ENCODE measurements around the gene TSPAN17. TPM values are rescaled to one million over a fixed set of nuclear protein-coding genes. Genes with fewer than 3 reads are reported as not detected.
A peak's percentile ranks its signal among the peaks of the same experiment; 100 is the strongest.

The TSPAN17 gene
- total and polyA plus RNA-seq, 2 donors from 2014 or later, result 32.1 to 34.3 TPM

- Histone ChIP-seq H3K27ac (ENCODE audit: low read depth in 2 of 2, low read length in 2 of 2) (no peak overlapping the region), H3K27me3 (ENCODE audit: control insufficient read depth, insufficient read depth, low read length) (no peaks in the 10 kb centered on the region), H3K36me3 (ENCODE audit: control insufficient read depth in 2 of 3, insufficient read depth in 3 of 3, low read length in 3 of 3) (no peaks in the 10 kb centered on the region), H3K4me3 (ENCODE audit: low read length in 3 of 3) (peak overlapping the region; percentile 63 to 84 (median 64)), H3K4me1 (ENCODE audit: control insufficient read depth in 2 of 3, insufficient read depth in 2 of 3, low read depth in 1 of 3, low read length in 3 of 3) (peaks cover 0 to 11% (median 7%) of the 10 kb centered on the region in 3 donors), H3K9ac (ENCODE audit: low read length in 3 of 3) (peak overlapping the region; percentile 8 to 65 (median 42)), H3K9me3 (ENCODE audit: control insufficient read depth in 2 of 3, insufficient read depth in 1 of 3, low read length in 3 of 3) (no peaks in the 10 kb centered on the region)
- intact Hi-C loops (cut with DNase I), result no loop called here
- peak; percentile 55 to 90 (median 72) for DNase-seq
- TF ChIP-seq CTCF (IDR thresholded peaks at IDR 0.05; ENCODE audit: borderline replicate concordance, extremely low read depth, insufficient read depth), result no peak
- no peak for FAIRE-seq
Observed at GRCh38 chr5:176647843-176648473, 674 bp downstream of the TSPAN17 start.

GRCh38 chr5:176648474-176649194, 1.4 kb downstream of the TSPAN17 start:
- peaks cover 0 to 3% (median 2%) of the 10 kb centered on the region in 3 donors for H3K36me3 ChIP-seq (ENCODE audit: control insufficient read depth in 2 of 3, insufficient read depth in 3 of 3, low read length in 3 of 3)
- H3K4me3 ChIP-seq (ENCODE audit: low read length in 3 of 3), result peak overlapping the region in 2 of 3 donors; percentile 64 to 84
- H3K27me3 ChIP-seq (ENCODE audit: control insufficient read depth, insufficient read depth, low read length), result no peaks in the 10 kb centered on the region
- H3K9ac ChIP-seq (ENCODE audit: low read length in 3 of 3), result peak overlapping the region in 1 of 3 donors; percentile 65
- TF ChIP-seq CTCF (IDR thresholded peaks at IDR 0.05; ENCODE audit: borderline replicate concordance, extremely low read depth, insufficient read depth), result no peak
- peak in 1 of 5 donors; percentile 52 for DNase-seq
- intact Hi-C loops (cut with DNase I), result no loop called here
- peaks cover 0 to 11% (median 7%) of the 10 kb centered on the region in 3 donors for H3K4me1 ChIP-seq (ENCODE audit: control insufficient read depth in 2 of 3, insufficient read depth in 2 of 3, low read depth in 1 of 3, low read length in 3 of 3)
- H3K27ac ChIP-seq (ENCODE audit: low read depth in 2 of 2, low read length in 2 of 2), result no peak overlapping the region
- no peak for FAIRE-seq
- no peaks in the 10 kb centered on the region for H3K9me3 ChIP-seq (ENCODE audit: control insufficient read depth in 2 of 3, insufficient read depth in 1 of 3, low read length in 3 of 3)

- peaks cover 0 to 11% (median 7%) of the 10 kb centered on the region in 3 donors for H3K4me1 ChIP-seq (ENCODE audit: control insufficient read depth in 2 of 3, insufficient read depth in 2 of 3, low read depth in 1 of 3, low read length in 3 of 3)
- no peaks in the 10 kb centered on the region for H3K9me3 ChIP-seq (ENCODE audit: control insufficient read depth in 2 of 3, insufficient read depth in 1 of 3, low read length in 3 of 3)
- no peak for FAIRE-seq
- no peak overlapping the region for H3K9ac ChIP-seq (ENCODE audit: low read length in 3 of 3)
- no peak for DNase-seq
- H3K4me3 ChIP-seq (ENCODE audit: low read length in 3 of 3), result no peak overlapping the region
- intact Hi-C loops (cut with DNase I), result no loop called here
- no peak for TF ChIP-seq CTCF (IDR thresholded peaks at IDR 0.05; ENCODE audit: borderline replicate concordance, extremely low read depth, insufficient read depth)
- peaks cover 0 to 5% (median 2%) of the 10 kb centered on the region in 3 donors for H3K36me3 ChIP-seq (ENCODE audit: control insufficient read depth in 2 of 3, insufficient read depth in 3 of 3, low read length in 3 of 3)
- no peak overlapping the region for H3K27ac ChIP-seq (ENCODE audit: low read depth in 2 of 2, low read length in 2 of 2)
- no peaks in the 10 kb centered on the region for H3K27me3 ChIP-seq (ENCODE audit: control insufficient read depth, insufficient read depth, low read length)
Observed at GRCh38 chr5:176650354-176650884, 3.1 kb downstream of the TSPAN17 start.
